Amygdala (tissue), 56 donors: ENCODE results near the gene BAZ1A.
A peak's percentile ranks its signal among the peaks of the same experiment; 100 is the strongest.
"Not testable (repeated sequence)": the region's sequence is repeated elsewhere in the genome, so short reads cannot be mapped to it uniquely, and the experiment has no call there.

Source experiments
- DNase-seq, 56 donors: peaks; one replicate each; lab custom pipeline; 2025; lab: John Stamatoyannopoulos, UW

BAZ1A gene

DNA sequence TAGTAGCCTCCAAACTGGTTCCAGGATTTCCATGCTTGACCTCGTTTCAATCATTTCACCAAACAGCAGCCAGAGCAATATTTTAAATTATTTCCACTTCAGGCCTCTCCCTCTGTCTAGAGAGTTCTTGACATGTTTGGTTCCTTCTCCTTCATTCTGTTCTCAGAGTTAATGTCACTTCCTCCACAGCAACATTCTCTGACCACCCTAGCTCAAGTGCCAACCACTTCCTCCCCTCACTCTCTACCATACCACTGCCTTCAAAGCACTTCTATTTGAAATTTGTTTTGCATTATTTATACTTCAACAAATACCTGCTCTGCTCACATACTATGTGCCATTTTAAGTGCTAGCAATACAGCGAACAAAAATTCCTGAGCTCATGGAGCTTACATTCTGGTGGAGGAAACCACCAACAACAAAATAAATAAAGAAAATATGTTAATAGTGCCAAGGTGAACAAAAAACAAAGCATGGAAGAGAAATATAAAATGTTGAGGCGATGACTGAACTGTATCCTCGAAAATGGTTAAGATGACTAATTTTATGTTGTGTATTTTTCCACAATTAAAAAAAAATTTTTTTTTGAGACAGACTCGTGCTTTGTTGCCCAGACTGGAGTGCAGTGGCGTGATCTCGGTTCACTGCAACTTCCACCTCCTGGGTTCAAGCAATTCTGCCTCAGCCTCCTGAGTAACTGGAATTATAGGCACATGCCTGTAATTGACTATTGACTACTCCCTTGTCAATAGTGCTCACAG, 17.3 kb downstream of the BAZ1A start:
- no peak for DNase-seq

GRCh38 chr14:34853041-34853440, 22.1 kb downstream of the BAZ1A start:
- no peak for DNase-seq

- DNase-seq, result no peak
Measured at GRCh38 chr14:34851395-34851794, 23.8 kb downstream of the BAZ1A start.

- no peak for DNase-seq
Measured at GRCh38 chr14:34845869-34846268, 29.3 kb downstream of the BAZ1A start.

GRCh38 chr14:34843011-34843554, 32.1 kb downstream of the BAZ1A start:
- peak in 1 of 56 donors; percentile 0 for DNase-seq

GRCh38 chr14:34837801-34838322, 37.3 kb downstream of the BAZ1A start:
- no peak for DNase-seq

GRCh38 chr14:34835312-34835711, 39.8 kb downstream of the BAZ1A start:
- DNase-seq, result no peak

DNA sequence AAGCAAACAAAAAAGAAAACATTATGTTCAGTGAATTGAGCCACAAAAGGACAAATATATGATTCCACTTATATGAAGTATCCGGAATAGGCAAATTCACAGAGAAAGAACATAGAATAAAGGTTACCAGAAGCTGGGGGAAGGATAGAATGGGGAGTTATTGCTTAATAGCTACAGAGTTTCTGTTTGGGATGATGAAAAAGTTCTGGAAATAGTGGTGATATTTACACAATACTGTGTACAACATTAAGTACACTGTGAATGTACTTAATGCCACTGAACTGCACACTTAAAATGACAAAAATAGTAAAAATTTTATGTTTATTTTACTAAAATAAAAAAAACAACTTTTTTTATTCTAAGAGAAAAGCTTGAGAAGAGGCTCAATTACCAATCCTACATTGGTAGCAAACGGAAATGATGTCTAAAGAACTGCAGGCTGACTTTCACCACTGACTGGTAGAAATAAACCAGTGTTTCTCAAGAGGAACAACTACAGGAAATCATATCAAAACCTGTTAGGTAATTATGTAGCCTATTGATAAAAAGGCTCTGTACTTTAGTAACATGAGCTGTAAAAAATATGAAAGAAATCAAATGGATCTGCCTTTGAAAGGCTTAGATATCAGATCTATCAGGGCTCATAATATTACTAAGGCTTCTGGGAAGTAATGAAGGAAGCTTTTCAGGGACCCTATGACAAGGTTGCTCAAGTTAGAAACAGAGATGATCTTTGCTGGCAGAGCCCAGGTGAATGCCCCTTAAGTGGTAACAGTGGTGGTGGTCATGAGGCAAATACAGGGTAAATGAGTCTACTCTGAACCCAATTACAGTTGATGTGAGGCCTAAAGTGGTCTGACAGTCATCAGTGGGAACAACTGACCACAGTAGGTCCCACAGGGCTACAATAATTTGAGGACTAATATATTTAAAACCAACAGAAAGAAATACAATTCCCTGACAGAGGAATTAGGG, 41.3 kb downstream of the BAZ1A start:
- DNase-seq, result no peak

- no peak for DNase-seq
Measured at GRCh38 chr14:34826661-34827060, 48.5 kb downstream of the BAZ1A start.

DNA sequence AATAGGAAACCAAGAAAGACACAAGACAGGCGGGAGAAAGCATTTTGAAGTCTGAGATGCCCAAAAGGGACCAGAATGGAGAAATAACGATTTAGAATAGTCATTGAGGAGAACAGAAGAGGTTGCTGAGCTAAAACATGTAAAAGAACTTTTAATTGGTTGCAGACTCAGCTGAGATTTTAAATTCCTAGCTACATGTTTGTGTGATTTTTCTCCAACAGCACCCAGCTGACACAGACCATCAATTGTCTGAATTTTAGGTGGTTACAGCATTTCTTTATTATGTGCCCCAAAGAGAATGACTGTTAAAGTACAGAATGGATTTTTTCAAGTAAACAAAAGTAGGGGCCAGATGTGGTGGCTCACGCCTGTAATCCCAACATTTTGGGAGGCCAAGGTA, 50.3 kb downstream of the BAZ1A start:
- no peak for DNase-seq

GRCh38 chr14:34824256-34824655, 50.9 kb downstream of the BAZ1A start:
- no peak for DNase-seq

- no peak for DNase-seq
Measured at GRCh38 chr14:34817768-34818167, 57.4 kb downstream of the BAZ1A start.

DNA sequence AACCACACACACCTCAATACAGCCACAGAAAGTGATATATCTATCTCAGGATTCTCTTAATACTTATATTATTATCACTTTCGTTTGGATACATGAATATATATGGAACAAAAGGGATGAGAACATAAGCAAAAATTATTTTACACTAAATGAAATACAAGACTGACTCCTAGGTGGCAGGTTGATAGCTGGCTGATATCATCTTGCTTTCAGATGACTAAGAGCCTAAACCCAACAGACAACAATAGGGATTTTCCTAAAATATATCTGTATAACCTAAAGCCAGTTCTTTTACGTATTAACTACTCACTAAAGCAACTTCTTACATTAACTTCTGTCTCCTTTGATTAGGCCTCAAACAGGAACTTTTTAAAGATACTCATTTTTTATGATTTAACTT, 65.1 kb downstream of the BAZ1A start:
- no peak for DNase-seq

DNA sequence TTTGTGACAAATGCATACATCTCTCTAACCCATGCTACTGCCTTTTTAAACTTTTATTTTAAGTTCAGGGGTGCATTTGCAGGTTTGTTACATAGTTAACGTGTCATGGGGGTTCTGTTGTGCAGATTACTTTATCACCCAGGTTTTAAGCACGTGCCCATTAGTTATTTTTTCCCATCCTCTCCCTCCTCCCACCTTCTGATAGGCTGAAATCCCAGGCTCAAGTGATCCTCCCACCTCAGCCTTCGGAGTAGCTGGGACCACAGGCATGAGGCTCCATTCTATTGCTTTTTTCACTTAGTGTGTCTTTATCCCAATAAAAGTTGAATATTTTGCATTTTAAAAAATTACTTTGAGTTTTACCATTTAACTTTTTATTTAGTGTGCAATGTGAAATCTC, 68.9 kb downstream of the BAZ1A start:
- DNase-seq, result no peak

GRCh38 chr14:34804933-34805332, 70.2 kb downstream of the BAZ1A start:
- no peak for DNase-seq

- DNase-seq, result not testable (repeated sequence)
Measured at GRCh38 chr14:34798861-34799260, 76.3 kb downstream of the BAZ1A start.

GRCh38 chr14:34797747-34798583, 77.2 kb downstream of the BAZ1A start:
- DNase-seq, result no peak

DNA sequence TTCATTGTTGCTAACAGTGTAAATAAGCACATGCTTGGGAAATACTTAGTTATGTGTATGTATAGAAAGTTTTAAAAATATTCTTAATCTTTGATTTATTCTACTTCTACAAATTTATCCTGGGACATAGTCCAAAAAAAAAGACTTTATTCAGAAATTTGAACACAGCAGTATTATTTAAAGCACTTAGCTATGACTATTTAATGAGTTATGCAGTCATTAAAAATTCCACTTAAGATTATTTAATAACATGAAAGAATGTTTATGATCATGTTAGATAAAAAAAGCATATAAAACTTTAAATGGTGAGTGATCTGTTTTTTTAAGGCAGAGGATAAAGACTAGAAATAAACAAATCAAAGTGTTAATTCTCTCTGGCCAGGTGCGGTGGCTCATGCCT, 78.3 kb downstream of the BAZ1A start:
- DNase-seq, result no peak

- no peak for DNase-seq
Measured at GRCh38 chr14:34794941-34795340, 80.2 kb downstream of the BAZ1A start.

- no peak for DNase-seq
Measured at GRCh38 chr14:34794217-34794616, 80.9 kb downstream of the BAZ1A start.
